Gastrocnemius medialis (tissue), 4 donors: ENCODE data around the gene UMAD1. TPM values are rescaled to one million over a fixed set of nuclear protein-coding genes. Genes with fewer than 3 reads are reported as not detected.
"Not testable (repeated sequence)": the region's sequence is repeated elsewhere in the genome, so short reads cannot be mapped to it uniquely, and the experiment has no call there.

Experiments
- ATAC-seq, 2 donors: fragments of 150-250 bp; one replicate each; pipeline ENCODE4 v1.9.1; 2016
- DNase-seq, 2 donors: peaks; one replicate each; pipeline ENCODE4 v3.0.0-alpha.2; 2019
- H3K27ac ChIP-seq, 4 donors: fragments of 200-600 bp; sonication (generic); 1 replicate in 1 of 4; 2 replicates in 3 of 4; pipeline ENCODE4 v1.5.1; 2016 to 2018; ENCODE audit warnings: mild to moderate bottlenecking in 2 of 4, moderate library complexity in 1 of 4
- H3K27me3 ChIP-seq, 3 donors: fragments of 200-600 bp; sonication (generic) in 2 of 3; 1 replicate in 1 of 3; 2 replicates in 2 of 3; pipeline versions ENCODE4 v1.5.1 to v1.6.0; 2016 to 2019; ENCODE audit warnings: mild to moderate bottlenecking in 1 of 3, moderate library complexity in 1 of 3
- H3K36me3 ChIP-seq, 2 donors: fragments of 200-600 bp; sonication (generic) in 1 of 2; one replicate each; pipeline ENCODE4 v1.5.1; 2017 to 2018
- H3K4me1 ChIP-seq, 2 donors: fragments of 200-600 bp; sonication (generic) in 1 of 2; one replicate each; pipeline ENCODE4 v1.5.1; 2016 to 2017; ENCODE audit warnings: mild to moderate bottlenecking in 2 of 2
- H3K4me3 ChIP-seq, 4 donors: fragments of 200-600 bp; sonication (generic) in 3 of 4; 1 replicate in 1 of 4; 2 replicates in 3 of 4; pipeline ENCODE4 v1.5.1; 2016 to 2019; ENCODE audit warnings: mild to moderate bottlenecking in 2 of 4
- H3K9me3 ChIP-seq, 3 donors: fragments of 200-600 bp; sonication (generic) in 2 of 3; 1 replicate in 1 of 3; 2 replicates in 2 of 3; pipeline ENCODE4 v1.5.1; 2016 to 2019
- CTCF ChIP-seq, 5 experiments: fragments of 450-650 bp in 3 of 5; fragments of 200-600 bp in 2 of 5; sonication (generic) in 2 of 5; IDR thresholded peaks in 4 of 5; conservative IDR thresholded peaks in 1 of 5; 1 replicate in 4 of 5; 2 replicates in 1 of 5; pipeline ENCODE4 v1.5.1; 2016 to 2019; ENCODE audit warnings: antibody characterized with exemption in 5 of 5, mild to moderate bottlenecking in 3 of 5, moderate library complexity in 3 of 5
- POLR2A ChIP-seq, 2 donors: fragments of 450-650 bp; IDR thresholded peaks; one replicate each; pipeline ENCODE4 v1.6.1; 2017; ENCODE audit warnings: antibody characterized with exemption in 2 of 2, mild to moderate bottlenecking in 2 of 2, moderate library complexity in 2 of 2
- in situ Hi-C, 4 donors: fragments of 200-750 bp; cut with MboI; loops; one replicate each; pipeline versions ENCODE4 v1.15.0 to v1.8.0; 2017; ENCODE audit warnings: low sequenced_read_pairs in 4 of 4
- intact Hi-C: fragments of 100-400 bp; cut with DNase I; formaldehyde crosslinking; loops from one replicate; pipeline ENCODE4 v1.15.1; 2023; ENCODE audit warnings: low total_unique reads
- total RNA-seq, 4 donors: library from RNA; depleted of rRNA; stranded (reverse); fragments of >200 nt; gene quantifications; one replicate each; pipeline versions ENCODE4 v1.1.0 to v1.2.3, GENCODE V29; 2016

UMAD1 gene
- total RNA-seq, 4 donors from 2014 or later = 10.2 to 16.0 (median 11.1) TPM

DNA sequence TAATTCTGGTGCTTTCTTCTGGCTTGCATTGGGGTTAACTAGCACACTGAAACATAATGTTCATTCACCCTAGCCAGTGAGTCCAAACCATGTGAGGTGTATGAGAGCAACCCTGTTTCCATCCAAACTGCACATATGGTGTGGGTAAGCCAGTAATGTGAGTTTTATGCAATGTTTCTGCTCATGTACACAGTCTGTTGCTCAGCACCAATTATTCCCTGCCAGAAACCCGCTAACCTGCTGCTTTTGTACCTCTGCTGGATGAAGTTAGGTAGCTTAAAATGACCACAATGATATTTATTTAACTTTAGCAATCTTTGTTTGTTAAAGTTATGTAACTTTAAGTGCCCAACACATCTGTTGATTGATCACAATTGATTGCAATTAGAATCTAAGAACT is 171.6 kb downstream of the UMAD1 start:
- intact Hi-C loops = no loop called here
- no peaks in the 10 kb centered on the region for H3K9me3 ChIP-seq
- H3K36me3 ChIP-seq = peaks cover 0 to 4% of the 10 kb centered on the region in 2 donors
- in situ Hi-C loops = no loop called here
- no peak for ATAC-seq
- no peak overlapping the region for H3K27ac ChIP-seq
- no peaks in the 10 kb centered on the region for H3K4me1 ChIP-seq
- TF ChIP-seq POLR2A (IDR thresholded peaks at IDR 0.05) (no peak), CTCF (IDR thresholded peaks at IDR 0.05 in 4 of 5, conservative IDR thresholded peaks at IDR 0.05 in 1 of 5) (no peak)
- H3K27me3 ChIP-seq = no peaks in the 10 kb centered on the region
- H3K4me3 ChIP-seq = no peak overlapping the region
- DNase-seq = no peak

DNA sequence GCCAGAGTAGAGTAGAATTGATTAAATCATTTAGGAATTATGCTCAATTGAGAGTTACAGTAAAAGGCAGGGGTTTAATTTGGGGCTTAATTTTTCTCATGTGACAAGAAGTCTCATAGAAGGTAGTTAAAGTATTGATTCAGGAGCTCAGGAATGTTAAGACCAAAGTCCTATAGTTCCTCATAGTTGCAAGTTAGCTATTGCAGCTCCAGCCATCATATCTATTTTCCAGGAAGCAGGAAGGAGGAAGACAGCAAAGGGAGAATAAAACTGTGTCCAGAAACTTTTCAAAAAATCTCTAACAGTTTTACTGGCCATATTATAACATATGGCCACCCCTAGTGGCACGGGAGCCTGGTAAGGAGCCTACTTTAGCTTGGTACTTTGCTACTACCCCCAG is 174.8 kb downstream of the UMAD1 start:
- H3K27ac ChIP-seq = no peak overlapping the region
- intact Hi-C loops = no loop called here
- no peaks in the 10 kb centered on the region for H3K9me3 ChIP-seq
- H3K36me3 ChIP-seq = peaks cover 0 to 4% of the 10 kb centered on the region in 2 donors
- ATAC-seq (no peak), DNase-seq (no peak)
- no peaks in the 10 kb centered on the region for H3K27me3 ChIP-seq
- TF ChIP-seq CTCF (IDR thresholded peaks at IDR 0.05 in 4 of 5, conservative IDR thresholded peaks at IDR 0.05 in 1 of 5) (no peak), POLR2A (IDR thresholded peaks at IDR 0.05) (no peak)
- in situ Hi-C loops = no loop called here
- no peak overlapping the region for H3K4me3 ChIP-seq
- H3K4me1 ChIP-seq = no peaks in the 10 kb centered on the region

DNA sequence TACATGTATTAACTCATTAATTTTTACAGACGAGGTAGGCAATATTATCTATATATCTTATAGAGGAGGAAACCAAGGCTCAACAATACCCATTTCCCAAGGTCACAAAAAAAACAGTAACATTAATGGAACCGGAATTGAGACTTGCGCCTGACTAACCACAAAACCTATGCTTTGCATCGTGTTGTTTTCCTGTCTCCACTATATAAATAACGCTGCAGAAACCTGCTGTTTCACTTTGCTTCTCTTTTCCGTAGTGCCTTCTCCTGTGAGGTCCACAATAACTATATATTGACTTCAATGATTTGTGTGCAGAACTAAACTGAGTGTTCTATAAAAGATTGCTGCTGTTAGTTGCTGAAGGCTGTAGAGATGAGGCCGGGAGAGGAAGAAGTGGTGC is 175.5 kb downstream of the UMAD1 start:
- DNase-seq (no peak), ATAC-seq (no peak)
- peaks cover 0 to 4% of the 10 kb centered on the region in 2 donors for H3K36me3 ChIP-seq
- H3K4me3 ChIP-seq = no peak overlapping the region
- H3K4me1 ChIP-seq = no peaks in the 10 kb centered on the region
- in situ Hi-C loops (no loop called here), intact Hi-C loops (no loop called here)
- H3K27ac ChIP-seq = no peak overlapping the region
- H3K9me3 ChIP-seq = no peaks in the 10 kb centered on the region
- no peaks in the 10 kb centered on the region for H3K27me3 ChIP-seq
- TF ChIP-seq CTCF (IDR thresholded peaks at IDR 0.05 in 4 of 5, conservative IDR thresholded peaks at IDR 0.05 in 1 of 5) (no peak), POLR2A (IDR thresholded peaks at IDR 0.05) (no peak)

DNA sequence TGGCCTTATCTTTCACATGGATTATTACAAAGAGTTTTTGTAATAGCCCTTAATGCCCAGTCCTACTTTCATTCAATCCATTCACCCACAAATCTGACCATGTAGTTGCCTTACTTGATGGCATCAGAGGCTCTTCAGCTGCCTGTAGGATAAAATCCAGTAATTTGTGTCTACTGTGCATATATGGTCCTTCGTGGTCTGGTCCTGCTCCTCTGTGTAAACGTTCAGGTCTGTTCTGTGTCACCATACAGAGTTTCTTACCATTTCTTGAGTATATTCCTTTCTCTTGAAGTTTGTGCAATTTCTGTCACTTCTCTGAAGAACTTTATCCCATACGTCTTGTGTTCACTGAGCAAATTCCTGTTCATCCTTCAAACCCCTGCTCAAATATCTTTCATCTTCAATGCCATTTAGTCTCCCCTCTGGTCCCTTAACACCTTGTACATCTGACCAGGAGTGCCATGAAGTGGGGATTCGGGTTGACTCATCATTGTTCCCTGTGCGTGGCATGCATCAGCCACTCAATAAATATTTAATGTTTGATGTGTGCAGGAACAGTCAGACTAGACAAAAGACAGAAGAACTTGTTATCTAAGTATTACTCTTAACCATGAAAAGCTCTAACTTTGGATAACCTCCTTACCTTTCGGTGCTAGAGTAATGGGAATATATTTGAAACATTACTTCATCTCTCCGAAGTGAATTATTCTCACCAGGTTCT is 176.4 kb downstream of the UMAD1 start:
- intact Hi-C loops (no loop called here), in situ Hi-C loops (no loop called here)
- DNase-seq (no peak), ATAC-seq (no peak)
- H3K27ac ChIP-seq = no peak overlapping the region
- H3K36me3 ChIP-seq = peaks cover 0 to 4% of the 10 kb centered on the region in 2 donors
- H3K4me1 ChIP-seq = no peaks in the 10 kb centered on the region
- H3K27me3 ChIP-seq = no peaks in the 10 kb centered on the region
- no peak for TF ChIP-seq POLR2A (IDR thresholded peaks at IDR 0.05)
- H3K4me3 ChIP-seq = no peak overlapping the region
- H3K9me3 ChIP-seq = no peaks in the 10 kb centered on the region

DNA sequence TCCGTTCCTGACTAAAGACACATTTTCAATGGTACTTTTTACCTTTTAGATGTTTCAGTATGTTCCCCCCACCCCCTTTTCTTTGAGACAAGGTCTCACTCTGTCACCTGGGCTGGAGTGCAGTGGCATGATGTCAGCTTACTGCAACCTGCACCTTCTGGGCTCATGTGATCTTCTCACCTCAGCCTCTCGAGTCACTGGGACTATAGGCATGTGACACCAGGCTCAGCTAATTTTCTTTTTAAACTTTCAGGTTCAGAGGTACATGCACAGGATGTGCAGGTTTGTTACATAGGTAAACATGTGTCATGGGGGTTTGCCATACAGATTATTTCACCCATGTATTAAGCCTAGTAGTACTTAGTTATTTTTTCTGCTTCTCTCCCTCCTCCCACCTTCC is 177.2 kb downstream of the UMAD1 start:
- TF ChIP-seq CTCF (IDR thresholded peaks at IDR 0.05 in 4 of 5, conservative IDR thresholded peaks at IDR 0.05 in 1 of 5) = no peak
- no peak for TF ChIP-seq POLR2A (IDR thresholded peaks at IDR 0.05)
- Histone ChIP-seq H3K4me1 (no peaks in the 10 kb centered on the region), H3K27me3 (no peaks in the 10 kb centered on the region), H3K27ac (no peak overlapping the region), H3K9me3 (no peaks in the 10 kb centered on the region), H3K4me3 (no peak overlapping the region), H3K36me3 (peaks cover 0 to 4% of the 10 kb centered on the region in 2 donors)
- intact Hi-C loops = no loop called here
- ATAC-seq = no peak
- in situ Hi-C loops = no loop called here
- DNase-seq = no peak

DNA sequence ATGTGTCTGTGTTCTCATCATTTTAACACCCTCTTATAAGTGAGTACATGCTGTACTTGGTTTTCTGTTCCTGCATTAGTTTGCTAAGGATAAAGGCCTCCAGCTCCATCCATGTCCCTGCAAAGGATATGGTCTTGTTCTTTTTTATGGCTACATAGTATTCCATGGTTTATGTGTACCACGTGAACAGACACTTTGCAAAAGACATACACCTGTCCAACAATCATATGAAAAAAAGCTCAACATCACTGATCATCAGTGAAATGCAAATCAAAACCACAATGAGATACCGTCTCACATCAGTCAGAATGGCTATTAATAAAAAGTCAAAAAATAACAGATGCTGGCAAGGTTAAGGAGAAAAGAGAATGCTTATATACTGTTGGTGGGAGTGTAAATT is 177.6 kb downstream of the UMAD1 start:
- H3K9me3 ChIP-seq, DNase-seq, intact Hi-C loops, H3K4me3 ChIP-seq, H3K36me3 ChIP-seq, H3K27ac ChIP-seq, in situ Hi-C loops, H3K4me1 ChIP-seq, ATAC-seq, H3K27me3 ChIP-seq: not testable (repeated sequence)
